SK-N-SH treated with all-trans-retinoic acid at 6 μM for 48 hours (cell line): ENCODE measurements around the gene MRPS27.

ENCODE experiments used
- PPARA ChIP-seq: fragments of 250-450 bp; sonication (Bioruptor Pico); IDR thresholded peaks from 2 replicates; pipeline ENCODE4 v1.5.0; 2020; ENCODE audit warnings: mild to moderate bottlenecking, borderline replicate concordance
- TOX ChIP-seq: fragments of 250-450 bp; sonication (Bioruptor Pico); IDR thresholded peaks from 2 replicates; pipeline ENCODE4 v1.8.0; 2021; ENCODE audit warnings: mild to moderate bottlenecking, moderate library complexity, borderline replicate concordance
- ZNF565 ChIP-seq: fragments of 450-650 bp; formaldehyde crosslinking; conservative IDR thresholded peaks from 2 replicates; pipeline ENCODE4 v1.5.0; 2020; ENCODE audit warnings: low read depth, mild to moderate bottlenecking, moderate library complexity
- ZNF70 ChIP-seq: fragments of 450-650 bp; formaldehyde crosslinking; IDR thresholded peaks from 2 replicates; pipeline ENCODE4 v1.5.0; 2020; ENCODE audit warnings: mild to moderate bottlenecking, moderate library complexity
- ZNF8 ChIP-seq: fragments of 450-650 bp; formaldehyde crosslinking; IDR thresholded peaks from 2 replicates; pipeline ENCODE4 v1.5.0; 2020; ENCODE audit warnings: mild to moderate bottlenecking, moderate library complexity
- TF ChIP-seq, protein P1 (sequence below): fragments of 250-450 bp; sonication (Bioruptor Pico); IDR thresholded peaks from 2 replicates; pipeline ENCODE4 v1.5.1; 2020; ENCODE audit warnings: low read depth, mild to moderate bottlenecking, moderate library complexity

DNA sequence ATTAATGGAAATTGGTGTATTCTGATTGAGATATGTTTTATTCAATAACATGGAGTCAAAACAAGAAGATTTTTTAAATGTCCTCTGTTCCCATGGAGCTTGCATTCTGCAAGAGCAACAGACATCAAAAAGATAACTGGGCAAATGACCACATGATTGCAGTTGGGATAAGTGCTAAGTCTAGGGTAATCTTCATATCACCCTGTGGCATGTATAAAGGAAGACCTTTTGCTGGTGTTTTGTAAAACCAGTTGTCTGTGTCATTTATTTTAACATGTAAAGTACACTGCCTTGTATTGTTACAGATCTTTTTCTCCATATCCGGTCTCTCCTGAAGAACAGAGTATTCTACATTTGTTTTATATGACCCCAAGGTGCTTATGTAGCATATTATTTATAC, 44.1 kb upstream of the MRPS27 start:
- TF ChIP-seq, protein P1, sequence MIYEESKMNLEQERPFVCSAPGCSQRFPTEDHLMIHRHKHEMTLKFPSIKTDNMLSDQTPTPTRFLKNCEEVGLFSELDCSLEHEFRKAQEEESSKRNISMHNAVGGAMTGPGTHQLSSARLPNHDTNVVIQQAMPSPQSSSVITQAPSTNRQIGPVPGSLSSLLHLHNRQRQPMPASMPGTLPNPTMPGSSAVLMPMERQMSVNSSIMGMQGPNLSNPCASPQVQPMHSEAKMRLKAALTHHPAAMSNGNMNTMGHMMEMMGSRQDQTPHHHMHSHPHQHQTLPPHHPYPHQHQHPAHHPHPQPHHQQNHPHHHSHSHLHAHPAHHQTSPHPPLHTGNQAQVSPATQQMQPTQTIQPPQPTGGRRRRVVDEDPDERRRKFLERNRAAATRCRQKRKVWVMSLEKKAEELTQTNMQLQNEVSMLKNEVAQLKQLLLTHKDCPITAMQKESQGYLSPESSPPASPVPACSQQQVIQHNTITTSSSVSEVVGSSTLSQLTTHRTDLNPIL, result no peak
- TF ChIP-seq TOX (CRISPR knock-in tag) (no peak), ZNF565 (CRISPR knock-in tag) (no peak), ZNF70 (CRISPR knock-in tag) (no peak), ZNF8 (CRISPR knock-in tag) (no peak), PPARA (CRISPR knock-in tag) (no peak)
